ENCODE results near the gene TWNK. TPM values are rescaled to one million over a fixed set of nuclear protein-coding genes. Genes with fewer than 3 reads are reported as not detected.

Gene TWNK
- total RNA-seq, 1 experiment from 2014 or later, result 38.7 TPM

DNA sequence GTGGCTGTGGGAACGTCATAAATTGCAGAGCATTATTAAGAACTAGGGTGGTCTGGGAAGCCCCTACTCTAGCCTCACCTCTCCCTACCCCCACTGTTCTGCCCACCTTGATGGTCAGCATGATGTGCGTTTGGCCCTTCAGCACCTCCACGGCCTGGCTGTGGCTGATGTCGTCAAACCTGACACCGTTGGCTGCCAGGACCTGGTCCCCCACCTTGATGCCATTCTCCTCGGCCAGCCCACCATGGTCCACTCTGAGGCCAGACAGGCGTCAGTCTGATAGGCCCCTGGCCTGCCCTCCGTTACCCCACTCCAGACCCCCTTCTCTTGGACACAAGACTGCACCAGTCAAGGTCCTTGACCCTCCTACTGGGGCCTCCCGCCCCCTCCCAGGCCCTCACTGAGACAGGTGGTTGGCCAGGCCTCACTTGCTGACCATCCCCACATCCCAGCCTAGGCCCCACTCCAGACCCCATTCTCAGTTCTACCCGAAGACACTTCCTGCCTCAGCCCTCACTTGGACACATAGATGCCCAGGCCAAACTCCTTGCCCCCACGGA lies 34.4 kb downstream of the TWNK start:
- Mint-ChIP-seq H3K27me3 (ENCODE audit: low read depth) (peaks cover 54% of the 10 kb centered on the region), H3K4me1 (peaks cover 6 to 17% of the 10 kb centered on the region in 2 experiments), H3K4me3 (no peak overlapping the region; a peak in 1 of 5 replicates), H3K9me3 (no peaks in the 10 kb centered on the region), H3K36me3 (ENCODE audit: insufficient read depth in 1 of 3, low read depth in 3 of 3) (no peaks in the 10 kb centered on the region), H3K27ac (no peak overlapping the region)
- no peak overlapping the region for H3K14ac ChIP-seq (ENCODE audit: insufficient read depth, low read length)
- H4K20me1 ChIP-seq (ENCODE audit: control insufficient read depth, insufficient read depth, insufficient read length), result no peaks in the 10 kb centered on the region
- H3K27ac ChIP-seq (ENCODE audit: insufficient read length, low read depth, low read length), result no peak overlapping the region
- H2AK5ac ChIP-seq (ENCODE audit: insufficient read length, low read length), result no peak overlapping the region
- DNase-seq, result no peak
- H3K9ac ChIP-seq (ENCODE audit: extremely low read depth, insufficient read length, low read length), result no peak overlapping the region
- peaks cover 17% of the 10 kb centered on the region; the same call in 1 of the 2 replicates for H3K27me3 ChIP-seq (ENCODE audit: insufficient read depth, low read length)
- H3K9me3 ChIP-seq (ENCODE audit: control insufficient read depth, low read depth, low read length), result no peaks in the 10 kb centered on the region
- no peak overlapping the region for H2AFZ ChIP-seq (ENCODE audit: low read length)
- no peaks in the 10 kb centered on the region; the same call in 1 of the 2 replicates for H3K4me1 ChIP-seq (ENCODE audit: insufficient read depth, low read length)
- H3K4me2 ChIP-seq (ENCODE audit: insufficient read depth, insufficient read length, low read length), result no peak overlapping the region
- no peak overlapping the region for H2BK5ac ChIP-seq (ENCODE audit: insufficient read length, low read length)
- H4K91ac ChIP-seq (ENCODE audit: insufficient read length, low read depth, low read length), result no peak overlapping the region
- H3T11ph ChIP-seq (ENCODE audit: low read length), result no peak overlapping the region
- no peak overlapping the region for H3K56ac ChIP-seq (ENCODE audit: insufficient read length, low read depth, low read length)
- H3K4ac ChIP-seq (ENCODE audit: low read depth, low read length), result no peak overlapping the region
- H2BK20ac ChIP-seq (ENCODE audit: low read depth, low read length, poor library complexity, severe bottlenecking), result no peak overlapping the region
- no CpG with 5 or more reads among the region's 11 CpGs for WGBS (ENCODE audit: extremely low coverage, insufficient read length, low lambda C conversion rate)
- H2BK120ac ChIP-seq (ENCODE audit: low read depth, low read length, poor library complexity, severe bottlenecking), result no peak overlapping the region
- H3K18ac ChIP-seq (ENCODE audit: insufficient read length, low read depth, low read length), result no peak overlapping the region
- TF ChIP-seq, protein P1, sequence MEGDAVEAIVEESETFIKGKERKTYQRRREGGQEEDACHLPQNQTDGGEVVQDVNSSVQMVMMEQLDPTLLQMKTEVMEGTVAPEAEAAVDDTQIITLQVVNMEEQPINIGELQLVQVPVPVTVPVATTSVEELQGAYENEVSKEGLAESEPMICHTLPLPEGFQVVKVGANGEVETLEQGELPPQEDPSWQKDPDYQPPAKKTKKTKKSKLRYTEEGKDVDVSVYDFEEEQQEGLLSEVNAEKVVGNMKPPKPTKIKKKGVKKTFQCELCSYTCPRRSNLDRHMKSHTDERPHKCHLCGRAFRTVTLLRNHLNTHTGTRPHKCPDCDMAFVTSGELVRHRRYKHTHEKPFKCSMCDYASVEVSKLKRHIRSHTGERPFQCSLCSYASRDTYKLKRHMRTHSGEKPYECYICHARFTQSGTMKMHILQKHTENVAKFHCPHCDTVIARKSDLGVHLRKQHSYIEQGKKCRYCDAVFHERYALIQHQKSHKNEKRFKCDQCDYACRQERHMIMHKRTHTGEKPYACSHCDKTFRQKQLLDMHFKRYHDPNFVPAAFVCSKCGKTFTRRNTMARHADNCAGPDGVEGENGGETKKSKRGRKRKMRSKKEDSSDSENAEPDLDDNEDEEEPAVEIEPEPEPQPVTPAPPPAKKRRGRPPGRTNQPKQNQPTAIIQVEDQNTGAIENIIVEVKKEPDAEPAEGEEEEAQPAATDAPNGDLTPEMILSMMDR (conservative IDR thresholded peaks at IDR 0.05), result no peak
- no peak overlapping the region for H2BK15ac ChIP-seq (ENCODE audit: low read depth, low read length)
- H3K23me2 ChIP-seq (ENCODE audit: insufficient read length, low read depth, low read length, poor library complexity, severe bottlenecking), result peaks cover 10% of the 10 kb centered on the region
- H3K23ac ChIP-seq (ENCODE audit: insufficient read length, low read depth, low read length), result no peak overlapping the region
- H4K5ac ChIP-seq (ENCODE audit: insufficient read length, low read depth, low read length), result no peak overlapping the region
- H3K79me1 ChIP-seq (ENCODE audit: insufficient read depth, low read depth, low read length, poor library complexity, severe bottlenecking), result no peaks in the 10 kb centered on the region
- H3K79me2 ChIP-seq (ENCODE audit: insufficient read depth, low read length), result no peaks in the 10 kb centered on the region
- no peak overlapping the region for H2BK12ac ChIP-seq (ENCODE audit: insufficient read length, low read depth, low read length)
- H4K8ac ChIP-seq (replicated peaks; ENCODE audit: insufficient read length, low read depth, low read length), result no peak overlapping the region
